HG03460 (cell line): ENCODE measurements around the gene CDK19.
"Not testable (repeated sequence)": the region's sequence is repeated elsewhere in the genome, so short reads cannot be mapped to it uniquely, and the experiment has no call there.

ENCODE experiments used
- ATAC-seq: cut with Tn5 transposase; IDR thresholded peaks from one replicate; pipeline ENCODE4 v1.9.1; 2021; ENCODE audit not compliant: unreplicated experiment

The CDK19 gene

GRCh38 chr6:110592765-110593164, 222.5 kb downstream of the CDK19 start:
- ATAC-seq, result no peak

- ATAC-seq, result peak; percentile 42
Measured at GRCh38 chr6:110590821-110591351, 224.4 kb downstream of the CDK19 start.

GRCh38 chr6:110589865-110590513, 225.3 kb downstream of the CDK19 start:
- peak; percentile 90 for ATAC-seq

- ATAC-seq, result no peak
Measured at GRCh38 chr6:110587328-110587727, 227.9 kb downstream of the CDK19 start.

- ATAC-seq, result no peak
Measured at GRCh38 chr6:110581679-110582078, 233.6 kb downstream of the CDK19 start.

- not testable (repeated sequence) for ATAC-seq
Measured at GRCh38 chr6:110577596-110578167, 237.6 kb downstream of the CDK19 start.

- ATAC-seq, result no peak
Measured at GRCh38 chr6:110575925-110576463, 239.3 kb downstream of the CDK19 start.

GRCh38 chr6:110574817-110575216, 240.5 kb downstream of the CDK19 start:
- ATAC-seq, result no peak

- no peak for ATAC-seq
Measured at GRCh38 chr6:110573537-110573936, 241.7 kb downstream of the CDK19 start.

- ATAC-seq, result no peak
Measured at GRCh38 chr6:110573136-110573535, 242.1 kb downstream of the CDK19 start.

GRCh38 chr6:110567957-110568696, 247.1 kb downstream of the CDK19 start:
- ATAC-seq, result peak; percentile 83

GRCh38 chr6:110566346-110567125, 248.7 kb downstream of the CDK19 start:
- no peak for ATAC-seq

GRCh38 chr6:110564703-110565421, 250.4 kb downstream of the CDK19 start:
- no peak for ATAC-seq

GRCh38 chr6:110563711-110564110, 251.6 kb downstream of the CDK19 start:
- ATAC-seq, result no peak

- no peak for ATAC-seq
Measured at GRCh38 chr6:110562316-110562915, 252.9 kb downstream of the CDK19 start.

- no peak for ATAC-seq
Measured at GRCh38 chr6:110561696-110562095, 253.6 kb downstream of the CDK19 start.

- no peak for ATAC-seq
Measured at GRCh38 chr6:110561008-110561396, 254.3 kb downstream of the CDK19 start.

- ATAC-seq, result peak; percentile 56
Measured at GRCh38 chr6:110560239-110561007, 254.8 kb downstream of the CDK19 start.
